Esophagus (tissue), 2 donors: Measurements from ENCODE around the gene GPR82. TPM values are rescaled to one million over a fixed set of nuclear protein-coding genes. Genes with fewer than 3 reads are reported as not detected.

Experiments used
- H3K27ac ChIP-seq, 2 donors: one replicate each; pipeline ENCODE4 v1.5.1; 2013; ENCODE audit warnings: low read depth in 2 of 2, mild to moderate bottlenecking in 2 of 2, inconsistent platforms in 1 of 2, low read length in 1 of 2, moderate library complexity in 1 of 2
- H3K27me3 ChIP-seq, 2 donors: one replicate each; pipeline ENCODE4 v1.6.1; 2013; ENCODE audit warnings: low read length in 2 of 2, control low read depth in 1 of 2, mild to moderate bottlenecking in 1 of 2; ENCODE audit not compliant: insufficient read depth in 2 of 2, control insufficient read depth in 1 of 2
- H3K36me3 ChIP-seq, 2 donors: one replicate each; pipeline ENCODE4 v1.6.1; 2013; ENCODE audit warnings: low read length in 1 of 2; ENCODE audit not compliant: control insufficient read depth in 2 of 2, insufficient read depth in 2 of 2
- H3K4me1 ChIP-seq, 2 donors: one replicate each; pipeline ENCODE4 v1.6.1; 2013; ENCODE audit warnings: low read length in 1 of 2; ENCODE audit not compliant: control insufficient read depth in 2 of 2, insufficient read depth in 2 of 2
- H3K4me3 ChIP-seq, 2 donors: one replicate each; pipeline ENCODE4 v1.5.1; 2013; ENCODE audit warnings: low read length in 2 of 2, mild to moderate bottlenecking in 2 of 2, low read depth in 1 of 2, moderate library complexity in 1 of 2
- H3K9me3 ChIP-seq, 2 donors: one replicate each; pipeline ENCODE4 v1.6.1; 2013; ENCODE audit warnings: mild to moderate bottlenecking in 2 of 2, low read depth in 1 of 2, low read length in 1 of 2, moderate library complexity in 1 of 2; ENCODE audit not compliant: control insufficient read depth in 2 of 2, insufficient read depth in 1 of 2
- WGBS, 2 donors: extraction: QIAGEN DNeasy Blood & Tissue Kit; methylation state at CpG; one replicate each; pipeline ENCODE4 v1.1.7; 2013; 5-methylcytosine and 5-hydroxymethylcytosine counted together
- polyA plus RNA-seq, 2 donors: library from polyadenylated mRNA; stranded (reverse); fragments of 200-250 nt; gene quantifications; one replicate each; pipeline ENCODE4 v1.2.3, GENCODE V29; 2013
- donor health status: healthy with polysubstance abuse.
- donor health status: Bipolar disorder and iron deficiency.

Gene GPR82
- polyA plus RNA-seq, 2 donors = 0.06 to 0.12 TPM

- no peaks in the 10 kb centered on the region for H3K4me1 ChIP-seq
- no peak overlapping the region for H3K27ac ChIP-seq
- no peak overlapping the region for H3K4me3 ChIP-seq
- H3K36me3 ChIP-seq = no peaks in the 10 kb centered on the region
- 89 to 95% methylated on average over 2 of the region's 2 CpGs for WGBS, 2 donors
- H3K27me3 ChIP-seq = no peaks in the 10 kb centered on the region
- H3K9me3 ChIP-seq = no peaks in the 10 kb centered on the region
These were observed 8.3 kb downstream of the GPR82 start for GRCh38 chrX:41732260-41732659.

- Histone ChIP-seq H3K4me3 (no peak overlapping the region), H3K36me3 (no peaks in the 10 kb centered on the region), H3K27me3 (no peaks in the 10 kb centered on the region), H3K9me3 (no peaks in the 10 kb centered on the region), H3K4me1 (no peaks in the 10 kb centered on the region), H3K27ac (no peak overlapping the region)
- 59 to 77% methylated on average over 1 of the region's 1 CpG for WGBS, 2 donors
These were observed 10.0 kb downstream of the GPR82 start for GRCh38 chrX:41733939-41734338.

GRCh38 chrX:41734530-41734929 is 10.5 kb downstream of the GPR82 start:
- Histone ChIP-seq H3K9me3 (no peaks in the 10 kb centered on the region), H3K27ac (no peak overlapping the region), H3K36me3 (no peaks in the 10 kb centered on the region), H3K27me3 (no peaks in the 10 kb centered on the region), H3K4me3 (no peak overlapping the region), H3K4me1 (no peaks in the 10 kb centered on the region)
- WGBS, 2 donors = 13 to 32% methylated on average over 1 of the region's 1 CpG

DNA sequence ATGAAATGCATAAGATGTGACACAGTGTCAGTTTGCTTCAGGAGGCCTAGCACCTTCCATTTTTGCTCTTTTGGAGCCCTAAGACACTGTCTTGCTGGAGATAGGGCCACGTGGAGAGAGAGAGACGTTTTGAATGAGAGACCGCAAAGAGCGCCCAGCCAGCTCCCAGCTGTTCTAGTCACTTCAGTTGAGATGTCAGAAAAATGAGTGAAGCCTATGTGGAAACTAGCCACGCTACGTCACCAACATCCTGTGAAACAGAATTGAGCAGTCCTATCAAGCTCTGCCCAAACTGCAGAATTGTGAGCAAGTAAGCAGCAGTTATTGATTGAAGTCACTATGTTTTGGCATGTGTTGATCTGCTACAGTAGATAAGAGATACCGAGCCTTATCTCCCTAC is 13.1 kb downstream of the GPR82 start:
- Histone ChIP-seq H3K36me3 (no peaks in the 10 kb centered on the region), H3K4me1 (no peaks in the 10 kb centered on the region), H3K9me3 (no peaks in the 10 kb centered on the region), H3K27ac (no peak overlapping the region), H3K4me3 (no peak overlapping the region), H3K27me3 (no peaks in the 10 kb centered on the region)
- WGBS, 2 donors = 69 to 84% methylated on average over 7 of the region's 7 CpGs

DNA sequence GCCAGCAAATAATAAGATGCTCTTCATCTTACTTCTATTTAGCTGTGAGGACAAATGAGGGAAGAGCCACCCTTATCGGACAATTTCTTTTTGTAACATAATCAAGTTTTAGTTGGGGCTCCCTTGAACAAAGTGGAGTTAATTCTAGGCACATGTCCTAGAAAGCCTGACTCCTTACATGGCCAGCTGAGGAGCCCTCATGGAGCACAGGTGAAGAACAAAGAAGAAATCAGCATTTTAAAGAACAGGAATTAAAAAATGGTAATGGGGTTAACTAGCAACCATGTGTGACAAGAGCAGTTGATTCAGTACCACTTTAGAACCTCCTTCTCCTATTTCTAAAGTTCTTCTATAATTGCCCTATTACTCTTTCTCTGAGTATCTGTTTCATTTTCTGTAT is 15.9 kb downstream of the GPR82 start:
- H3K36me3 ChIP-seq = no peaks in the 10 kb centered on the region
- no peaks in the 10 kb centered on the region for H3K4me1 ChIP-seq
- no peak overlapping the region for H3K4me3 ChIP-seq
- 74 to 97% methylated on average over 1 of the region's 1 CpG for WGBS, 2 donors
- H3K27me3 ChIP-seq = no peaks in the 10 kb centered on the region
- H3K27ac ChIP-seq = no peak overlapping the region
- H3K9me3 ChIP-seq = no peaks in the 10 kb centered on the region

DNA sequence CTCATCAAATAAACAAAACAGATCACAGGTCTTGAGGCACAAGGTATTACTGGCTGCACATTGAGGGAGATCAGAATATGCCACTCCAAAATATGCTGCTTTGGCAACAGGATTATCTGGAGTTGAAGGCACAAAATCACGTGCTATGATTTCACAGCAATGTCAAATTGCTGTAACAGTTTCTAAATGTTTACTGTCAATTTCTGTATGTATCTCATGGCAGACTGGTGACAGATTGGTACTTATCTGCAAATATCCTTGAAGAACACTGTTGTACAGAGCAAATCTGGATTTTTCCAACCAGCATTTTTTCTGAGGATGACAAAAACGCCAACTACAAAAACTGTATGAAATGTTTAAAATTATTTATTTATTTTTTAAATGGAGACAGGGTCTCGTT is 26.7 kb downstream of the GPR82 start:
- WGBS, 2 donors = 75 to 91% methylated on average over 3 of the region's 3 CpGs
- no peaks in the 10 kb centered on the region for H3K36me3 ChIP-seq
- H3K4me3 ChIP-seq = no peak overlapping the region
- no peaks in the 10 kb centered on the region for H3K27me3 ChIP-seq
- no peaks in the 10 kb centered on the region for H3K4me1 ChIP-seq
- no peaks in the 10 kb centered on the region for H3K9me3 ChIP-seq
- H3K27ac ChIP-seq = no peak overlapping the region

DNA sequence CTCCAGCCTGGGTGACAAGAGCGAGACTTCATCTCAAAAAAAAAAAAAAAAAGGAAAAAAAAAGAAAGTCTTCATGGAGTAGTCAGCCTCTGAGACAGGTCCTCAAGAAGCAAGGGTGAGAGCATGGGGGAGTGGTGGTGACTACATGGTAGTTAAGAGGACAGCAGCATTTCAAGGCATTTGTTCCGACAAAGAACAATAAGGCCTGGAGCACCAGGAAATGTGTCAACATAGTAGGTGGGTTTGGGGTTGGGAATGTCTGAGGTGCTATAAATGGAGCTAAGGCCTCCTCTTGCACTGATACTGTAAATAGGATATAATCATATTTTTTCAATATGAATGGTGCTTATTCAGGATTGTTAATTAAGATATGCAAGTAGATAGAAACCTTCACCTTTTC is 34.4 kb downstream of the GPR82 start:
- Histone ChIP-seq H3K27ac (no peak overlapping the region), H3K9me3 (no peaks in the 10 kb centered on the region), H3K4me1 (no peaks in the 10 kb centered on the region), H3K36me3 (no peaks in the 10 kb centered on the region), H3K4me3 (no peak overlapping the region), H3K27me3 (no peaks in the 10 kb centered on the region)
- 91% methylated on average over 2 of the region's 2 CpGs for WGBS, 2 donors

DNA sequence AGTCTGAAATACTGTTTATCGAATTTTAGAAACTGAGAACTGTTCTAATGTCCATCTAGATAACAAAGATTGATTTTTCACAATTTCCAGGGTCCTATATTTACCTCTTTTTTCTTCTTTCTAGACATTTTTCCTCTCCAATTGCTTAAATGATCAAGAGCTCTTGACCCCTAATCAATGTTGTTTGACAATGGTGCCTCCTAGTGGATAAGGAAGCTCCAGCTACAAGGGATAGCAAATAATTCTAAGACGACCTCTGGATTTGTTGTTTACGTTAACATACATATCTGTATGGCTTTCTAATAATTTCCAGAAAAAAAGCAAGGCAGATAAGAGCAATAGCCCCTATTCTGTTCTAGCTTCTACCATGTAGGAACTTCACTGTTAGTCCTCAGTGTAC is 35.8 kb downstream of the GPR82 start:
- 51 to 73% methylated on average over 3 of the region's 3 CpGs for WGBS, 2 donors
- Histone ChIP-seq H3K9me3 (no peaks in the 10 kb centered on the region), H3K4me1 (no peaks in the 10 kb centered on the region), H3K27ac (no peak overlapping the region), H3K27me3 (no peaks in the 10 kb centered on the region), H3K36me3 (no peaks in the 10 kb centered on the region), H3K4me3 (no peak overlapping the region)

DNA sequence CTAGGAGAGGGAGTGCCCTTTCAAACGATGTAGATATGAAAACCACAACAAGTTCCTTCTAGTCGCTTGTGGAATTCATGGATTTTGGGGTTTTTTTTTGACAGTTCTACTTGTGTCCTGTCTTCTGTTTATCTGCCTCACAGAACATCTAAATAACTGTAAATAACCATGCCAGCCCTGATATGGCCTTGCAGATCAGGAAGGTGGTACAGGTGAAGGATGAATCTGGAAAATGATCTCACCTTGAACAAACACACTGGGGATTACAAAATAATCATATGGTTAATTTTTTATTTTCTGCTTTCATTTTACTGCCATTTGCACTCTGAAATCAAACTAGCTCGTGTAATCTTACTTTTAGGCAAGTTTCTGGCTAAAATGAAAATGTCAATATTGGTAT is 37.2 kb downstream of the GPR82 start:
- H3K9me3 ChIP-seq = no peaks in the 10 kb centered on the region
- H3K36me3 ChIP-seq = no peaks in the 10 kb centered on the region
- no peaks in the 10 kb centered on the region for H3K4me1 ChIP-seq
- H3K4me3 ChIP-seq = no peak overlapping the region
- no peak overlapping the region for H3K27ac ChIP-seq
- no peaks in the 10 kb centered on the region for H3K27me3 ChIP-seq
- 35 to 62% methylated on average over 3 of the region's 3 CpGs for WGBS, 2 donors

GRCh38 chrX:41761702-41762101 is 37.7 kb downstream of the GPR82 start:
- Histone ChIP-seq H3K4me1 (no peaks in the 10 kb centered on the region), H3K9me3 (no peaks in the 10 kb centered on the region), H3K36me3 (no peaks in the 10 kb centered on the region), H3K27me3 (no peaks in the 10 kb centered on the region), H3K4me3 (no peak overlapping the region), H3K27ac (no peak overlapping the region)
